B cell (primary cell): ENCODE measurements around the gene BECN2. TPM values are rescaled to one million over a fixed set of nuclear protein-coding genes. Genes with fewer than 3 reads are reported as not detected.

ENCODE experiments used
- ATAC-seq: fragments of 200-7000 bp; cut with Tn5 transposase; one replicate; pipeline ENCODE4 v1.10.0; 2021; ENCODE audit warnings: low read depth, mild to moderate bottlenecking, moderate number of reproducible peaks, moderate library complexity
- CTCF ChIA-PET: fragments of 350-600 bp; sonication (Branson Sonifier 250); formaldehyde crosslinking; loops from one replicate; lab custom pipeline; 2021; ENCODE audit warnings: antibody characterized with exemption, inconsistent platforms; lab: Charles Lee
- POLR2A ChIA-PET: fragments of 350-600 bp; sonication (Branson Sonifier 250); formaldehyde crosslinking; loops from one replicate; lab custom pipeline; 2021; ENCODE audit warnings: antibody characterized with exemption; lab: Charles Lee
- DNase-seq: peaks from one replicate; pipeline ENCODE4 v3.0.0; 2013
- H2AFZ ChIP-seq: 2 replicates; pipeline ENCODE4 v1.6.1; 2012; ENCODE audit warnings: mild to moderate bottlenecking, low read depth, low read length; ENCODE audit not compliant: insufficient read depth, poor library complexity, severe bottlenecking
- H3K27ac ChIP-seq, 2 donors: 1 replicate in 1 of 2; 2 replicates in 1 of 2; pipeline ENCODE4 v1.5.1; 2012 to 2013; ENCODE audit warnings: low read length in 2 of 2, mild to moderate bottlenecking in 2 of 2, moderate library complexity in 1 of 2
- H3K27me3 ChIP-seq, 4 experiments: fragments of 200-600 bp in 1 of 4; sonication (generic) in 1 of 4; replicated peaks in 1 of 4; 1 replicate in 2 of 4; 2 replicates in 2 of 4; pipeline versions ENCODE4 v1.6.1 to v1.7.0; 2013 to 2016; ENCODE audit warnings: low read length in 3 of 4, mild to moderate bottlenecking in 2 of 4, mixed read lengths in 1 of 4, moderate library complexity in 1 of 4; ENCODE audit not compliant: insufficient read depth in 4 of 4, control insufficient read depth in 3 of 4; ENCODE audit errors: control extremely low read depth in 1 of 4
- H3K36me3 ChIP-seq, 2 experiments: replicated peaks in 1 of 2; 1 replicate in 1 of 2; 2 replicates in 1 of 2; pipeline versions ENCODE4 v1.6.1 to v1.7.1; 2013; ENCODE audit warnings: low read length in 1 of 2; ENCODE audit not compliant: insufficient read depth in 2 of 2, control insufficient read depth in 1 of 2; ENCODE audit errors: control extremely low read depth in 1 of 2, extremely low read depth in 1 of 2
- H3K4me1 ChIP-seq, 2 donors: fragments of 200-600 bp in 1 of 2; sonication (generic) in 1 of 2; 1 replicate in 1 of 2; 2 replicates in 1 of 2; pipeline versions ENCODE4 v1.5.1 to v1.6.1; 2013 to 2017; ENCODE audit warnings: low read length in 2 of 2; ENCODE audit not compliant: control insufficient read depth in 2 of 2, insufficient read depth in 2 of 2
- H3K4me2 ChIP-seq: replicated peaks from 2 replicates; pipeline ENCODE3; 2012; ENCODE audit warnings: mild to moderate bottlenecking, low read depth, low read length; ENCODE audit not compliant: poor library complexity, severe bottlenecking
- H3K4me3 ChIP-seq, 5 experiments: fragments of 200-600 bp in 1 of 5; sonication (generic) in 1 of 5; 1 replicate in 3 of 5; 2 replicates in 2 of 5; pipeline versions ENCODE4 v1.5.1 to v1.7.0; 2011 to 2016; ENCODE audit warnings: low read length in 4 of 5, mild to moderate bottlenecking in 4 of 5, low read depth in 2 of 5, control low read depth in 1 of 5, moderate library complexity in 1 of 5; ENCODE audit not compliant: insufficient read depth in 1 of 5; ENCODE audit errors: control extremely low read depth in 1 of 5, extremely low read depth in 1 of 5
- H3K79me2 ChIP-seq: fragments of 200-600 bp; sonication (generic); one replicate; pipeline ENCODE4 v1.6.0; 2016; ENCODE audit warnings: low read length; ENCODE audit not compliant: control insufficient read depth, insufficient read depth
- H3K9ac ChIP-seq: fragments of 200-600 bp; sonication (generic); 2 replicates; pipeline ENCODE4 v1.6.1; 2017; ENCODE audit warnings: mild to moderate bottlenecking, low read length, moderate library complexity
- H3K9me3 ChIP-seq, 3 donors: one replicate each; pipeline versions ENCODE4 v1.6.1 to v1.7.1; 2013; ENCODE audit warnings: low read length in 2 of 3; ENCODE audit not compliant: control insufficient read depth in 2 of 3, insufficient read depth in 1 of 3; ENCODE audit errors: control extremely low read depth in 1 of 3
- H4K20me1 ChIP-seq: 2 replicates; pipeline ENCODE4 v1.6.0; 2012; ENCODE audit warnings: mild to moderate bottlenecking, low read length; ENCODE audit not compliant: insufficient read depth, control insufficient read depth, poor library complexity, severe bottlenecking
- H3K27ac Mint-ChIP-seq: one replicate; pipeline ENCODE4 v1.8.0; 2021; ENCODE audit warnings: mixed read lengths
- H3K27me3 Mint-ChIP-seq: one replicate; pipeline ENCODE4 v1.8.0; 2021; ENCODE audit warnings: mixed read lengths
- H3K4me1 Mint-ChIP-seq: one replicate; pipeline ENCODE4 v1.8.0; 2021; ENCODE audit warnings: mixed read lengths
- H3K4me3 Mint-ChIP-seq: one replicate; pipeline ENCODE4 v1.8.0; 2021; ENCODE audit warnings: mixed read lengths
- H3K9me3 Mint-ChIP-seq: one replicate; pipeline ENCODE4 v1.8.0; 2022; ENCODE audit warnings: mixed read lengths; ENCODE audit not compliant: insufficient read depth
- EZH2 ChIP-seq: IDR thresholded peaks from 2 replicates; pipeline ENCODE4 v1.6.1; 2012; ENCODE audit warnings: borderline replicate concordance, low read depth, mild to moderate bottlenecking, moderate library complexity, low read length; ENCODE audit not compliant: insufficient read depth, poor library complexity, severe bottlenecking
- WGBS: methylation state at CpG from one replicate; pipeline ENCODE4 v1.1.5; 2013; ENCODE audit warnings: missing lambda C conversion rate; ENCODE audit not compliant: insufficient coverage; 5-methylcytosine and 5-hydroxymethylcytosine counted together
- intact Hi-C: fragments of 100-400 bp; cut with micrococcal nuclease; formaldehyde crosslinking; loops from one replicate; pipeline ENCODE4 v1.10.0; 2022
- polyA plus RNA-seq: library from polyadenylated mRNA; depleted of rRNA; stranded (reverse); fragments of >200 nt; gene quantifications from 2 replicates; pipeline ENCODE4 v1.2.3, GENCODE V29; 2012
- total RNA-seq, 2 donors: library from RNA; stranded (reverse); fragments of 120-200 nt in 1 of 2; gene quantifications; 1 replicate in 1 of 2; 2 replicates in 1 of 2; pipeline versions ENCODE4 v1.2.3 to v1.2.4, GENCODE V29; 2013 to 2022
- TF ChIP-seq, protein P1 (sequence below): fragments of 200-600 bp; IDR thresholded peaks from one replicate; pipeline ENCODE4 v1.8.0; 2022; ENCODE audit warnings: antibody characterized with exemption, mild to moderate bottlenecking

BECN2 gene
- total and polyA plus RNA-seq, 2 donors (not counting 1 experiment from before 2014, with no cell fraction given), result not detected

DNA sequence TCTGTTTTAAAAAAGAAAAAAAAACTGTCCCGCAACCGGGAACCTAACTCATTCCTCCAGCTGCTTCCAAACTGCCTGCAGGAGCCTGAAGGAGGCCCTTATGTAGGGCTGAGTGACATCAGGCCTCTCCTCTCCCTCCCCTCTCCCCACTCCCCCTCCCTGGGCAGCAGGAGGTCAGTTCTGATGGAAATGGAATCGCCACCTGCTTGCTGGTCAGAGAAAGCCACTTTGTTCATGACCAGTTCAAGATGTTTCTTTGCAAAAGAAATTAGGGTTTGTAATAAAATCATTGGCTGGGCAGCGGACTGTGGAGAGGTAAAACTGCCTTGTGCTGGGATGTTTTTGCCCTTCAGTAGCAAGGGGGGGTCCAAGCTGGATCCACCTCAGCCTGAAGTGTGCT lies 41.5 kb downstream of the BECN2 start, which contains the start of gene MAP1LC3C:
Gene MAP1LC3C, minus strand, starts transcription at position 73 of the 400 bp plus-strand sequence. CDS start 90 bp downstream, outside the sequence.
- ChIA-PET POLR2A (no interaction called here), CTCF (interaction anchor here (0.7 to 5.4 kb wide), 19 partner anchors 9 to 1928 kb away, joined by 3 to 68 read pairs (median 7); partner anchors contain the start of genes EXO1, FH and KMO)
- H3K4me3 Mint-ChIP-seq, result peak within 1 kb of the TSS; percentile 85
- 100% methylated on average over 1 of the region's 4 CpGs for WGBS
- DNase-seq, result no peak
- H3K36me3 ChIP-seq, result no peaks in the 10 kb centered on the region
- H3K4me1 Mint-ChIP-seq, result peaks cover 5% of the 10 kb centered on the region
- peak within 1 kb of the TSS; percentile 87 for H3K4me2 ChIP-seq
- peak within 1 kb of the TSS; percentile 30 to 70 (median 50) for H3K4me3 ChIP-seq
- H3K9me3 ChIP-seq, result no peaks in the 10 kb centered on the region
- H3K9me3 Mint-ChIP-seq, result no peaks in the 10 kb centered on the region
- H3K27ac Mint-ChIP-seq, result no peak within 1 kb of the TSS
- H3K79me2 ChIP-seq, result no peaks in the 10 kb centered on the region
- intact Hi-C loops, result no loop called here
- TF ChIP-seq, protein P1, sequence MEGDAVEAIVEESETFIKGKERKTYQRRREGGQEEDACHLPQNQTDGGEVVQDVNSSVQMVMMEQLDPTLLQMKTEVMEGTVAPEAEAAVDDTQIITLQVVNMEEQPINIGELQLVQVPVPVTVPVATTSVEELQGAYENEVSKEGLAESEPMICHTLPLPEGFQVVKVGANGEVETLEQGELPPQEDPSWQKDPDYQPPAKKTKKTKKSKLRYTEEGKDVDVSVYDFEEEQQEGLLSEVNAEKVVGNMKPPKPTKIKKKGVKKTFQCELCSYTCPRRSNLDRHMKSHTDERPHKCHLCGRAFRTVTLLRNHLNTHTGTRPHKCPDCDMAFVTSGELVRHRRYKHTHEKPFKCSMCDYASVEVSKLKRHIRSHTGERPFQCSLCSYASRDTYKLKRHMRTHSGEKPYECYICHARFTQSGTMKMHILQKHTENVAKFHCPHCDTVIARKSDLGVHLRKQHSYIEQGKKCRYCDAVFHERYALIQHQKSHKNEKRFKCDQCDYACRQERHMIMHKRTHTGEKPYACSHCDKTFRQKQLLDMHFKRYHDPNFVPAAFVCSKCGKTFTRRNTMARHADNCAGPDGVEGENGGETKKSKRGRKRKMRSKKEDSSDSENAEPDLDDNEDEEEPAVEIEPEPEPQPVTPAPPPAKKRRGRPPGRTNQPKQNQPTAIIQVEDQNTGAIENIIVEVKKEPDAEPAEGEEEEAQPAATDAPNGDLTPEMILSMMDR, result no peak
- TF ChIP-seq EZH2, result no peak
- ATAC-seq, result no peak
- no peaks in the 10 kb centered on the region for H3K27me3 ChIP-seq
- no peaks in the 10 kb centered on the region for H4K20me1 ChIP-seq
- H3K27ac ChIP-seq, result no peak within 1 kb of the TSS
- peak within 1 kb of the TSS; percentile 65 for H3K9ac ChIP-seq
- H3K4me1 ChIP-seq, result peaks cover 0 to 7% of the 10 kb centered on the region in 2 donors
- peak within 1 kb of the TSS; percentile 88 for H2AFZ ChIP-seq
- H3K27me3 Mint-ChIP-seq, result peaks cover 2% of the 10 kb centered on the region

DNA sequence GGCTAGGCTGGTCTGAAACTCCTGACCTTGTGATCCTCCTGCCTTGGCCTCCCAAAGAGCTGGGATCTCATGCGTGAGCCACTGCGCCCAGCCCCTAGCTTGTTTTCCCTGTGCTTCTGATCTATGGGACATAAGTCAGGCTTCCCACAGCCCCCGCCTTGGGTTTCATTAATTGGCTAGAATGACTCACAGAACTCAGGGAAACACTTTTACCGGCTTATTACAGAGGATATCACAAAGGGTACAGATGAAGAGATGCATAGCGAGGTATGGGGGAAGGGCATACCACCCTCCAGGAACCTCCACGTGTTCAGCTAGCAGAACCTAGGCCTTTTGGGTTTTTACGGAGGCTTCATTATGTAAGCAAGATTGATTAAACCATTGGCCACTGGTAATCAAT lies 42.9 kb downstream of the BECN2 start:
- ChIA-PET POLR2A (no interaction called here), CTCF (interaction anchor here (0.7 to 5.4 kb wide), 4 partner anchors 9 to 389 kb away, joined by 3 to 68 read pairs (median 5); no protein-coding TSS in a partner anchor)
- H3K27me3 ChIP-seq, result no peaks in the 10 kb centered on the region
- H3K4me1 ChIP-seq, result peaks cover 0 to 7% of the 10 kb centered on the region in 2 donors
- peaks cover 5% of the 10 kb centered on the region for H3K4me1 Mint-ChIP-seq
- no peak overlapping the region for H3K9ac ChIP-seq
- no peak overlapping the region for H3K4me3 ChIP-seq
- no peak overlapping the region for H3K4me2 ChIP-seq
- no peak overlapping the region for H3K4me3 Mint-ChIP-seq
- no peaks in the 10 kb centered on the region for H3K9me3 ChIP-seq
- TF ChIP-seq, protein P1, result no peak
- peaks cover 2% of the 10 kb centered on the region for H3K27me3 Mint-ChIP-seq
- intact Hi-C loops, result no loop called here
- no peaks in the 10 kb centered on the region for H3K9me3 Mint-ChIP-seq
- no peak overlapping the region for H3K27ac ChIP-seq
- no peaks in the 10 kb centered on the region for H4K20me1 ChIP-seq
- no peak overlapping the region for H2AFZ ChIP-seq
- WGBS, result 96% methylated on average over 4 of the region's 7 CpGs
- DNase-seq (no peak), ATAC-seq (no peak)
- no peaks in the 10 kb centered on the region for H3K36me3 ChIP-seq
- H3K79me2 ChIP-seq, result no peaks in the 10 kb centered on the region
- no peak overlapping the region for H3K27ac Mint-ChIP-seq
